OCI-LY7 (cell line): ENCODE results near the gene OGFR. TPM values are rescaled to one million over a fixed set of nuclear protein-coding genes. Genes with fewer than 3 reads are reported as not detected.
A peak's percentile ranks its signal among the peaks of the same experiment; 100 is the strongest.

Experiments
- BruUV-seq: library from RNA; stranded (reverse); fragments of 400-500 nt; replicated peaks from 2 replicates; lab custom pipeline; 2021; lab: Mats Ljungman, UMichigan
- CTCF ChIA-PET: fragments of 300-600 bp; sonication (Branson Sonifier 250); formaldehyde crosslinking; loops from one replicate; lab custom pipeline; 2022; ENCODE audit warnings: antibody characterized with exemption; ENCODE audit not compliant: unreplicated experiment; lab: Charles Lee
- POLR2A ChIA-PET: fragments of 300-600 bp; sonication (Branson Sonifier 250); formaldehyde crosslinking; loops from one replicate; lab custom pipeline; 2022; ENCODE audit warnings: antibody characterized with exemption; lab: Charles Lee
- DNase-seq: peaks from one replicate; pipeline ENCODE4 v3.0.0-alpha.2; 2015; ENCODE audit warnings: low spot score
- H2AFZ ChIP-seq: fragments of 200-600 bp; sonication (generic), shearing (Covaris generic); 2 replicates; pipeline ENCODE4 v1.6.1; 2014; ENCODE audit warnings: mild to moderate bottlenecking, antibody characterized with exemption, low read length, moderate library complexity
- H3K27ac ChIP-seq: fragments of 200-600 bp; sonication (generic); 2 replicates; pipeline ENCODE4 v1.5.1; 2014; ENCODE audit warnings: mixed run types, low read depth, mild to moderate bottlenecking, moderate library complexity, low read length, inconsistent platforms; ENCODE audit not compliant: poor library complexity, severe bottlenecking
- H3K36me3 ChIP-seq: fragments of 200-600 bp; sonication (generic); 2 replicates; pipeline ENCODE4 v1.6.1; 2014; ENCODE audit warnings: mild to moderate bottlenecking, antibody characterized with exemption, low read length, moderate library complexity, mixed read lengths; ENCODE audit not compliant: insufficient read depth
- H3K4me1 ChIP-seq: fragments of 200-600 bp; sonication (generic); 2 replicates; pipeline ENCODE4 v1.5.1; 2014; ENCODE audit warnings: mild to moderate bottlenecking, low read length; ENCODE audit not compliant: insufficient read depth, poor library complexity, severe bottlenecking
- H3K4me2 ChIP-seq: fragments of 200-600 bp; sonication (generic); 2 replicates; pipeline ENCODE4 v1.6.1; 2014; ENCODE audit warnings: mild to moderate bottlenecking, low read length
- H3K4me3 ChIP-seq: fragments of 200-600 bp; sonication (generic); 2 replicates; pipeline ENCODE4 v1.5.1; 2014; ENCODE audit warnings: mild to moderate bottlenecking, low read depth, low read length; ENCODE audit not compliant: poor library complexity, severe bottlenecking
- H3K79me2 ChIP-seq: fragments of 200-600 bp; sonication (generic); 2 replicates; pipeline ENCODE4 v1.6.1; 2016; ENCODE audit warnings: low read depth, mild to moderate bottlenecking, low read length, moderate library complexity, mixed read lengths; ENCODE audit not compliant: insufficient read depth
- H3K9me2 ChIP-seq: fragments of 200-600 bp; sonication (generic); 2 replicates; pipeline ENCODE4 v1.6.1; 2016; ENCODE audit warnings: mild to moderate bottlenecking, low read length, mixed read lengths; ENCODE audit not compliant: insufficient read depth
- H3K9me3 ChIP-seq: fragments of 200-600 bp; sonication (generic); 2 replicates; pipeline ENCODE4 v1.6.1; 2014; ENCODE audit warnings: mild to moderate bottlenecking, mixed run types, low read length, mixed read lengths
- H4K20me1 ChIP-seq: fragments of 200-600 bp; sonication (generic); 2 replicates; pipeline ENCODE4 v1.6.1; 2014; ENCODE audit warnings: mild to moderate bottlenecking, antibody characterized with exemption, low read length, moderate library complexity, mixed read lengths; ENCODE audit not compliant: insufficient read depth
- EZH2phosphoT487 ChIP-seq: fragments of 200-600 bp; sonication (generic); IDR thresholded peaks from 2 replicates; pipeline ENCODE4 v1.6.1; 2018; ENCODE audit warnings: low read depth, borderline replicate concordance, mild to moderate bottlenecking, mixed run types, antibody characterized with exemption, low read length, moderate library complexity, mixed read lengths
- intact Hi-C: fragments of 100-400 bp; cut with micrococcal nuclease; formaldehyde crosslinking; loops from one replicate; pipeline ENCODE4 v1.10.0; 2022; ENCODE audit not compliant: unreplicated experiment
- total RNA-seq, 2 experiments: library from RNA; depleted of rRNA in 1 of 2; stranded (reverse); fragments of >200 nt in 1 of 2; shearing (Covaris generic) in 1 of 2; gene quantifications; 2 replicates each; pipeline ENCODE4 v1.2.3, GENCODE V29; 2014 to 2022
- TF ChIP-seq, protein P1 (sequence below): fragments of 200-600 bp; sonication (generic); conservative IDR thresholded peaks from 2 replicates; pipeline ENCODE4 v1.5.1; 2014; ENCODE audit warnings: mild to moderate bottlenecking, antibody characterized with exemption, low read length, moderate library complexity, mixed read lengths

The OGFR gene
- total RNA-seq, 2 experiments from 2014 or later = 64.8 to 69.9 TPM

DNA sequence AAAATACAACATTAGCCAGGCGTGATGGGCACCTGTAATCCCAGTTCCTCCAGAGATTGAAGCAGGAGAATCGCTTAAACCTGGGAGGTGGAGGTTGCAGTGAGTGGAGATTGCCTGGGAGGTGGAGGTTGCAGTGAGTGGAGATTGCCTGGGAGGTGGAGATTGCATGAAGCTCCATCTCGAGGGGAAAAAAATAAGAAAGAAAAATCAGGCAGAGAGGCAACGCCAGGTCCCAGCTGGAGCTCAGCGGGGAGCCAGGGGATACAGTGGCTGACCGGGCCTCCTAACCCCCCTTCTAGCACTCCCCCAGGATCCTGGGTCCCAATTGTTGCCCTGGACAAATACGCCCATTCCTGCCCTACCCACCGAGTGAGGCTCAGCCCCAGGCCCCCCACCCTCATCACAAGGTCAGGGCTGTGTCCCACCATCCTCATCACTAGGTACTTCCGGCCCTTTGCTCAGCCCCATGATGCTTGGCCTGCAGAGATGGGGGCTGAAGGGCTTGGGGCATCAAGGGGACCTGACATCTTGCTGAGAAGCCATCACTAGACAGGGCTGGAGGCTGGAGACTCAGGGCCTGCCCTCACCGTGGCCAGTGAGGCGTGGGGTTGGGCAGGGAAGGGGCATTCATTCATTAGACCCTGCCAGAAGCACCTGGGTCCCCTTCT, 1.9 kb downstream of the OGFR start:
- Histone ChIP-seq H3K27ac (peak overlapping the region; percentile 68), H4K20me1 (no peaks in the 10 kb centered on the region)
- DNase-seq = peak; percentile 29

DNA sequence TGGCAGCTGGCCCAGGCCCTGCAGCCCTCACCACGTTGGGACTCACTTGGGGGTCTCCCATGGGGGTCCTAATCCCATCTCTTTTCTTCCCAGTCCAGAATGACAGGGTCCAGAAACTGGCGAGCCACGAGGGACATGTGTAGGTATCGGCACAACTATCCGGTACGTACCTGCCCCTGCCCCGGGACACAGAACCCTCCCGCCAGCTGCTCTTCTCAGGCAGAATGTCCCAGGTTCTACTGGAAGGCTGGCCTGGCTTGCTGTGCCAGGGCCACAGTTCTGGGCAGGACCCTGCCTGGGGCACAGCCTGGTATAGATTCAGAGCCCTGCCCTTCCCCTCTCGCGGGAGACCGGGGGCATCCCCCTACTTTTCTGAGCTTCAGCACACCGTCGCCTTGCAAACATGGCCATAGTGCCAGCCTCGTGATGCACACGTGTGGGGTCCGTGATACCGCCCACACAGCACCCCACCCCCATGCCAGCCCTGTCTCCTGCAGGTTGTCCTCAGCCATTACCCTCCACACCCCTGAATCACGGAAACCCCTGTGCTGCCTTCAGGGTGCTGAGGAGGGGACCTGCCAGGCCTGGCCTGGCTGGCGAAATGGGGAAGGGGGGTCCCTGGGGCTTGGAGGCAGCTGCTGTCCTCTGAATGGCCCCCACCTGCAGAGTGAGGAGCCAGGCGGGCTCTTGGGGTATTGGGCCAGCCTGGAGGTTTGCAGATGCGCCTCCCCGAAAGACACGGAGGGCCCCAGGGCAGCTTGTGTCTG, 3.0 kb downstream of the OGFR start:
- Histone ChIP-seq H4K20me1 (no peaks in the 10 kb centered on the region), H3K9me3 (no peaks in the 10 kb centered on the region), H3K4me1 (peaks cover 35% of the 10 kb centered on the region), H3K79me2 (peaks cover 24% of the 10 kb centered on the region), H3K4me2 (peak overlapping the region; percentile 81), H3K9me2 (no peaks in the 10 kb centered on the region), H2AFZ (no peak overlapping the region), H3K4me3 (no peak overlapping the region), H3K36me3 (peaks cover 59% of the 10 kb centered on the region), H3K27ac (peak overlapping the region; percentile 68)
- ChIA-PET CTCF (interaction anchor here (0.6 kb wide), 1 partner anchor 177 kb away, joined by 4 read pairs; no protein-coding TSS in a partner anchor), POLR2A (interaction anchor here (1.3 kb wide), 1 partner anchor 11 kb away, joined by 3 read pairs; the partner anchor contains the start of gene MRGBP)
- no peak for DNase-seq
- BruUV-seq = no TSS peak
- TF ChIP-seq EZH2phosphoT487 = no peak
- TF ChIP-seq, protein P1, sequence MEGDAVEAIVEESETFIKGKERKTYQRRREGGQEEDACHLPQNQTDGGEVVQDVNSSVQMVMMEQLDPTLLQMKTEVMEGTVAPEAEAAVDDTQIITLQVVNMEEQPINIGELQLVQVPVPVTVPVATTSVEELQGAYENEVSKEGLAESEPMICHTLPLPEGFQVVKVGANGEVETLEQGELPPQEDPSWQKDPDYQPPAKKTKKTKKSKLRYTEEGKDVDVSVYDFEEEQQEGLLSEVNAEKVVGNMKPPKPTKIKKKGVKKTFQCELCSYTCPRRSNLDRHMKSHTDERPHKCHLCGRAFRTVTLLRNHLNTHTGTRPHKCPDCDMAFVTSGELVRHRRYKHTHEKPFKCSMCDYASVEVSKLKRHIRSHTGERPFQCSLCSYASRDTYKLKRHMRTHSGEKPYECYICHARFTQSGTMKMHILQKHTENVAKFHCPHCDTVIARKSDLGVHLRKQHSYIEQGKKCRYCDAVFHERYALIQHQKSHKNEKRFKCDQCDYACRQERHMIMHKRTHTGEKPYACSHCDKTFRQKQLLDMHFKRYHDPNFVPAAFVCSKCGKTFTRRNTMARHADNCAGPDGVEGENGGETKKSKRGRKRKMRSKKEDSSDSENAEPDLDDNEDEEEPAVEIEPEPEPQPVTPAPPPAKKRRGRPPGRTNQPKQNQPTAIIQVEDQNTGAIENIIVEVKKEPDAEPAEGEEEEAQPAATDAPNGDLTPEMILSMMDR = no peak
- intact Hi-C loops = no loop called here

More for the DNA sequence above, 1.9 kb downstream of the OGFR start:
- Histone ChIP-seq H3K9me2 (no peaks in the 10 kb centered on the region), H3K4me1 (peaks cover 35% of the 10 kb centered on the region), H2AFZ (no peak overlapping the region), H3K4me3 (peak overlapping the region; percentile 95), H3K4me2 (peak overlapping the region; percentile 81), H3K36me3 (peaks cover 50% of the 10 kb centered on the region), H3K9me3 (no peaks in the 10 kb centered on the region), H3K79me2 (peaks cover 24% of the 10 kb centered on the region)
- TF ChIP-seq, protein P1 = no peak
- no peak for TF ChIP-seq EZH2phosphoT487
- TSS peak; percentile 50 for BruUV-seq
- intact Hi-C loops = no loop called here
- POLR2A ChIA-PET = no interaction called here
- CTCF ChIA-PET = interaction anchor here (0.6 kb wide), 1 partner anchor 155 kb away, joined by 3 read pairs; no protein-coding TSS in a partner anchor
